CD4-positive, alpha-beta T cell (primary cell): Measurements from ENCODE around the gene PF4V1. TPM values are rescaled to one million over a fixed set of nuclear protein-coding genes. Genes with fewer than 3 reads are reported as not detected.

Experiments
- ATAC-seq: fragments of 200-7000 bp; cut with Tn5 transposase; one replicate; pipeline ENCODE4 v1.10.0; 2022; ENCODE audit warnings: mild to moderate bottlenecking; ENCODE audit not compliant: poor library complexity
- CTCF ChIA-PET: fragments of 350-600 bp; sonication (Branson Sonifier 250); formaldehyde crosslinking; loops from one replicate; lab custom pipeline; 2021; ENCODE audit warnings: antibody characterized with exemption, inconsistent platforms; lab: Charles Lee
- POLR2A ChIA-PET: fragments of 350-600 bp; sonication (Branson Sonifier 250); formaldehyde crosslinking; loops from one replicate; lab custom pipeline; 2021; ENCODE audit warnings: antibody characterized with exemption, inconsistent platforms; lab: Charles Lee
- DNase-seq, 14 experiments: peaks; one replicate each; pipeline ENCODE4 v3.0.0-alpha.2; 2013 to 2020; ENCODE audit warnings: mixed read lengths in 2 of 14
- H3K27ac ChIP-seq, 2 donors: one replicate each; pipeline versions ENCODE4 v1.5.1 to v1.7.0; 2013; ENCODE audit warnings: low read length in 2 of 2, low read depth in 1 of 2, mild to moderate bottlenecking in 1 of 2
- H3K27me3 ChIP-seq, 2 experiments: 1 replicate in 1 of 2; 2 replicates in 1 of 2; pipeline versions ENCODE4 v1.6.1 to v1.7.0; 2013; ENCODE audit warnings: low read length in 2 of 2, control low read depth in 1 of 2, mild to moderate bottlenecking in 1 of 2, moderate library complexity in 1 of 2; ENCODE audit not compliant: insufficient read depth in 2 of 2, control insufficient read depth in 1 of 2
- H3K36me3 ChIP-seq: one replicate; pipeline ENCODE4 v1.6.1; 2013; ENCODE audit warnings: low read length, control low read depth; ENCODE audit not compliant: insufficient read depth
- H3K4me1 ChIP-seq: one replicate; pipeline ENCODE4 v1.6.1; 2013; ENCODE audit warnings: low read length, control low read depth; ENCODE audit not compliant: insufficient read depth
- H3K4me3 ChIP-seq: one replicate; pipeline ENCODE4 v1.5.1; 2013; ENCODE audit warnings: mild to moderate bottlenecking, low read length, moderate library complexity
- H3K9me3 ChIP-seq, 2 experiments: 1 replicate in 1 of 2; 2 replicates in 1 of 2; pipeline versions ENCODE4 v1.6.1 to v1.7.0; 2013; ENCODE audit warnings: low read length in 2 of 2, mild to moderate bottlenecking in 2 of 2, control low read depth in 1 of 2, moderate library complexity in 1 of 2; ENCODE audit not compliant: control insufficient read depth in 1 of 2, insufficient read depth in 1 of 2
- H3K27ac Mint-ChIP-seq: one replicate; pipeline ENCODE4 v1.8.0; 2020; ENCODE audit warnings: mixed read lengths
- H3K27me3 Mint-ChIP-seq: one replicate; pipeline ENCODE4 v1.8.0; 2021; ENCODE audit warnings: mixed read lengths
- H3K36me3 Mint-ChIP-seq: one replicate; pipeline ENCODE4 v1.8.0; 2021; ENCODE audit warnings: low read depth, mixed read lengths
- H3K4me1 Mint-ChIP-seq: one replicate; pipeline ENCODE4 v1.8.0; 2021; ENCODE audit warnings: low read depth, mixed read lengths
- H3K4me3 Mint-ChIP-seq: one replicate; pipeline ENCODE4 v1.8.0; 2020; ENCODE audit warnings: mild to moderate bottlenecking, mixed read lengths
- H3K9me3 Mint-ChIP-seq: one replicate; pipeline ENCODE4 v1.8.0; 2020; ENCODE audit warnings: mixed read lengths
- CTCF ChIP-seq: fragments of 200-600 bp; IDR thresholded peaks from one replicate; pipeline ENCODE4 v1.8.0; 2022; ENCODE audit warnings: antibody characterized with exemption, mild to moderate bottlenecking
- intact Hi-C, 2 experiments: fragments of 100-400 bp; cut with DNase I in 1 of 2; cut with micrococcal nuclease in 1 of 2; formaldehyde crosslinking; loops; one replicate each; pipeline versions ENCODE4 v1.15.1 to v1.9.0; 2023 to 2025; cut with DNase I, micrococcal nuclease
- total RNA-seq, 174 experiments: library from RNA in 2 of 174; stranded (reverse) in 2 of 174; gene quantifications; one replicate each; pipeline ENCODE4 v1.2.3 and lab custom pipeline; 2021 to 2026

Gene PF4V1
- total RNA-seq, 2 experiments from 2014 or later = not detected

- no peak for TF ChIP-seq CTCF
- Histone ChIP-seq H3K27me3 (peaks cover 3 to 7% of the 10 kb centered on the region in 2 experiments), H3K36me3 (no peaks in the 10 kb centered on the region), H3K27ac (no peak overlapping the region), H3K4me1 (no peaks in the 10 kb centered on the region), H3K9me3 (peaks cover 0 to 13% of the 10 kb centered on the region in 2 experiments), H3K4me3 (no peak overlapping the region)
- intact Hi-C loops = no loop called here
- ATAC-seq = no peak
- Mint-ChIP-seq H3K4me3 (no peak overlapping the region), H3K9me3 (no peaks in the 10 kb centered on the region), H3K27ac (no peak overlapping the region), H3K27me3 (peaks cover 29% of the 10 kb centered on the region), H3K36me3 (no peaks in the 10 kb centered on the region), H3K4me1 (no peaks in the 10 kb centered on the region)
- ChIA-PET CTCF (interaction anchor here (0.8 kb wide), 1 partner anchor 16 kb away, joined by 3 read pairs; no protein-coding TSS in a partner anchor), POLR2A (no interaction called here)
- no peak for DNase-seq
Observed at GRCh38 chr4:73870768-73871167, 17.7 kb downstream of the PF4V1 start.

- Histone ChIP-seq H3K27ac (no peak overlapping the region), H3K4me1 (no peaks in the 10 kb centered on the region), H3K36me3 (no peaks in the 10 kb centered on the region), H3K9me3 (peaks cover 0 to 13% of the 10 kb centered on the region in 2 experiments), H3K27me3 (peaks cover 3 to 7% of the 10 kb centered on the region in 2 experiments), H3K4me3 (no peak overlapping the region)
- peaks cover 29% of the 10 kb centered on the region for H3K27me3 Mint-ChIP-seq
- no peak for TF ChIP-seq CTCF
- ChIA-PET POLR2A (no interaction called here), CTCF (no interaction called here)
- H3K4me3 Mint-ChIP-seq = no peak overlapping the region
- ATAC-seq (no peak), DNase-seq (no peak)
- no peaks in the 10 kb centered on the region for H3K9me3 Mint-ChIP-seq
- intact Hi-C loops = no loop called here
- H3K4me1 Mint-ChIP-seq = no peaks in the 10 kb centered on the region
- no peak overlapping the region for H3K27ac Mint-ChIP-seq
- no peaks in the 10 kb centered on the region for H3K36me3 Mint-ChIP-seq
Observed at GRCh38 chr4:73871511-73872310, 18.6 kb downstream of the PF4V1 start.

GRCh38 chr4:73872316-73873108, 19.4 kb downstream of the PF4V1 start:
- no peak overlapping the region for H3K4me3 Mint-ChIP-seq
- intact Hi-C loops = no loop called here
- TF ChIP-seq CTCF = no peak
- ChIA-PET POLR2A (no interaction called here), CTCF (no interaction called here)
- peaks cover 0 to 13% of the 10 kb centered on the region in 2 experiments for H3K9me3 ChIP-seq
- no peaks in the 10 kb centered on the region for H3K4me1 Mint-ChIP-seq
- no peak overlapping the region for H3K4me3 ChIP-seq
- ATAC-seq = no peak
- peaks cover 25% of the 10 kb centered on the region for H3K27me3 Mint-ChIP-seq
- no peaks in the 10 kb centered on the region for H3K36me3 ChIP-seq
- H3K9me3 Mint-ChIP-seq = no peaks in the 10 kb centered on the region
- H3K4me1 ChIP-seq = no peaks in the 10 kb centered on the region
- DNase-seq = peak in 2 of 14 experiments; percentile 34 to 38
- peaks cover 3 to 7% of the 10 kb centered on the region in 2 experiments for H3K27me3 ChIP-seq
- H3K27ac ChIP-seq = no peak overlapping the region
- H3K36me3 Mint-ChIP-seq = no peaks in the 10 kb centered on the region
- no peak overlapping the region for H3K27ac Mint-ChIP-seq
